ENCODE results near the gene RPL29.

Gene RPL29

GRCh38 chr3:51967384-51968169 is 28.1 kb downstream of the RPL29 start, which contains the start of gene PCBP4:
TSS of gene PCBP4 (minus strand) at chr3:51967454. CDS start at chr3:51961240, 6,214 bp downstream.
- Histone ChIP-seq H3K4me3 (peak within 1 kb of the TSS; percentile 83), H3K27ac (peak within 1 kb of the TSS; percentile 94 to 96)
- TF ChIP-seq CTCF (IDR thresholded peaks at IDR 0.05), result no peak
- no peak for DNase-seq (ENCODE audit: low spot score)

DNA sequence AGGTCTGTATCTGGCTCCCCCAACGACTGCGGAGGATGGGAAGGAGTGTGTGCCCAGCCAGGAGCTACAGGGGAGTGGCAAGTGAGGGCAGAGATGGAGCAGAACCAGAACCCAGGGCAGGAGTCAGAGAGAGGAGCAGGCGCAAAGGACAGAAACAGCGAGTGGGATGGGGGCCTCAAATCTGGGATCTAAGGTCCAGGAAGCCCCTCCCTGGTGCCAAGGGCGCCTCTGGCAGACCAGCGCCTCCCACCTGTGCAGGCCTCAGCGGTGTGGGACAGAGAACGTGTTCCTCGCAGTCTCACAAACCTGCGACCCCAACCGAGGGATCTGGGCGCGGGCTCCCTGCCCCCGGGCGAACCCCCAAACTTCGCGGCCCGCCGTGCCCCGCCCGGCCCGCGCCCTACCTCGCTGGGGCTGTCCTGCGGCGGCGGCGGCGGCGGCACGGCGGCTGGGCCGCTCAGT is 28.7 kb downstream of the RPL29 start:
- DNase-seq (ENCODE audit: low spot score), result no peak
- Histone ChIP-seq H3K27ac (peak overlapping the region; percentile 86 to 96), H3K4me3 (peak overlapping the region; percentile 83)
- TF ChIP-seq CTCF (IDR thresholded peaks at IDR 0.05), result no peak

GRCh38 chr3:51966486-51966885 is 29.2 kb downstream of the RPL29 start:
- DNase-seq (ENCODE audit: low spot score), result no peak
- peak overlapping the region; percentile 86 to 96 for H3K27ac ChIP-seq
- peak overlapping the region; percentile 83 for H3K4me3 ChIP-seq
- no peak for TF ChIP-seq CTCF (IDR thresholded peaks at IDR 0.05)

DNA sequence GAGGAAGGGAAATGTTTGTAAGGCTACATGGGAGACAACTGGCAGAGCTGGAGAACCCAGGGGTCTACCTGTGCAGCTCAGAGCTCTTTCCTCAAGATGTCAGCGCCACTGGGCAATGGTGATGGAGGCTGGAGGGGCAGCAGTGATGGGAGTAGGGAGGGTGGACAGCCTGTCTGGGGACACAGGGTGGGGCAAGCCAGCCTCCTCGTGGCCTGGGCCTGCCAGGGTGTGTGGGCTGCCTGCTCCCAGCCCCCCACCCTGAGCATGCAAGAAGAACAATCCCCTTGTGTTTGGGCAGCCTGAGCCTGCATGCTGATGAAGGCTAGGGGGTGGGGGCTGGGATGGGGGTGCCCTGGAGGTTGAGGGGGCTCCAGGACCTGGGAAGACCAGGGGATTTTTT is 29.7 kb downstream of the RPL29 start:
- TF ChIP-seq CTCF (IDR thresholded peaks at IDR 0.05), result no peak
- Histone ChIP-seq H3K27ac (peak overlapping the region in 1 of 2 donors; percentile 96), H3K4me3 (peak overlapping the region; percentile 83)
- DNase-seq (ENCODE audit: low spot score), result no peak

DNA sequence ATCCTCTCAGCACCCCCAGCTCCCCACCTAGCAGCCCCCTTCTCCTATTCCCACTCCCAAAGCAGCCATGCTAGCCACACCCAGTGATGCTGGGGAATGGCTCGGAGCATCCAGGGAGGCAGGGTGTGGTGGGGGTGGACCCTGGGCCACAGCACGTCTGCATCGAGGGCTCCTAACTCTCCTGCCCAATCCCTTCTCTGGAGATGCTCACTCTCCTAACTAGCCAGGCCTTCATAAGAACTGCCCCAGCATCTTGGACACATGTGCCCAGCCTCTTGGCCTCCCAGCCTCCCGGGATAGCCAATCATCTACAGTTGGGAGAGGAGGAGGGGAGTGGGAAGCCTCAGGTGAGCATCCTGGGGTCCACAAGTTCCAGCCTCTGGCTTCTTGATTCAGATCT is 31.2 kb downstream of the RPL29 start:
- DNase-seq (ENCODE audit: low spot score), result no peak
- TF ChIP-seq CTCF (IDR thresholded peaks at IDR 0.05), result no peak
- Histone ChIP-seq H3K4me3 (no peak overlapping the region), H3K27ac (no peak overlapping the region)

DNA sequence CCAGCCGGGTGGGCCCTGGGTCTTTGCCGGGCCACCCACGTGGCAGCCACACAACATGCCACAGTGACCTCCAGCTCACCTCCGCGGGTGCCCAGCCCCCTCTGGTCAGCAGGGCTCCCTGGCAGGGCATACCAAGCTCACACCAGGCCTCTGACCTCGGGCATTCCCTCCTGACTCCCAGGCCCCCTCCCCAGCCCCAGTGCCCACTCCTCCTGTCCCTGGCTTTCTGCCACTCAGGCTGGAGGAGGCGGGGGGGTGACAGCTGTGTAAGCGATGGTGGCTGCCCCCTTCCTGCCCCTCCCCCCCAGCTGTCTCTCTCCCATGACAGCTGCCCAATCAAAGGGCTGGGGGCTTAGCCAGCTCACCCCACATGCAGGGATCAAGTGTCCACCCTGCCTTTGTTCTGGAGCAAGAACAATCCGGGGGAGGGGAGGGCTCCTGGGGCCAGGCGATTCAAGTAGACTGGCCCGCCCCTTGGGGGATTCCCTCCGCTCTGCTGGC is 31.7 kb downstream of the RPL29 start:
- Histone ChIP-seq H3K27ac (no peak overlapping the region), H3K4me3 (no peak overlapping the region)
- no peak for DNase-seq (ENCODE audit: low spot score)
- no peak for TF ChIP-seq CTCF (IDR thresholded peaks at IDR 0.05)
